Measurements from ENCODE around the gene CPVL. TPM values are rescaled to one million over a fixed set of nuclear protein-coding genes. Genes with fewer than 3 reads are reported as not detected.

CPVL gene
- total and polyA plus RNA-seq, 8 donors, result 1.6 to 25.6 (median 2.9) TPM

DNA sequence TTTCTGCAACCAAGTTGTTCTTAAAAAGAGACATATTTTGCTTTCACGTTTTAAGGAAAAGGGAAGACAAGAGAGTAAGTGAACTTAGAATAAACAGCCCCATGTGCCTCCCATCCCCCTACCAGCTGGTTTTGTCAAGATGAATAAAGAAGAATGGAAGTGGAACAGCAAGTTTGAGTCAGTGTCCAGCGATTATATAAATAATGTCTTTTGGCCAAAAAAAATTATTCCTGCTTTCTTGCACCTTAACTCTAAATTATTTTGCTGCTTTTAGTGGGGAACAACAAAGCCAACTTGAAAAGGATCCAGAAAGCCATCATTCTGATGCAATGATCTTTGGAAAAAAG is 105.8 kb downstream of the CPVL start:
- H3K9me3 ChIP-seq, result no peaks in the 10 kb centered on the region
- FAIRE-seq (no peak), DNase-seq (no peak), ATAC-seq (no peak)
- H3K36me3 ChIP-seq, result no peaks in the 10 kb centered on the region
- H3K27ac ChIP-seq, result no peak overlapping the region
- 78 to 92% methylated on average over 2 of the region's 2 CpGs for WGBS, 2 donors
- H3K27me3 ChIP-seq, result no peaks in the 10 kb centered on the region
- intact Hi-C loops (cut with DNase I), result no loop called here
- H3K4me1 ChIP-seq, result peaks cover 0 to 10% (median 8%) of the 10 kb centered on the region in 3 donors
- H3K4me3 ChIP-seq, result no peak overlapping the region
- TF ChIP-seq, protein P1, sequence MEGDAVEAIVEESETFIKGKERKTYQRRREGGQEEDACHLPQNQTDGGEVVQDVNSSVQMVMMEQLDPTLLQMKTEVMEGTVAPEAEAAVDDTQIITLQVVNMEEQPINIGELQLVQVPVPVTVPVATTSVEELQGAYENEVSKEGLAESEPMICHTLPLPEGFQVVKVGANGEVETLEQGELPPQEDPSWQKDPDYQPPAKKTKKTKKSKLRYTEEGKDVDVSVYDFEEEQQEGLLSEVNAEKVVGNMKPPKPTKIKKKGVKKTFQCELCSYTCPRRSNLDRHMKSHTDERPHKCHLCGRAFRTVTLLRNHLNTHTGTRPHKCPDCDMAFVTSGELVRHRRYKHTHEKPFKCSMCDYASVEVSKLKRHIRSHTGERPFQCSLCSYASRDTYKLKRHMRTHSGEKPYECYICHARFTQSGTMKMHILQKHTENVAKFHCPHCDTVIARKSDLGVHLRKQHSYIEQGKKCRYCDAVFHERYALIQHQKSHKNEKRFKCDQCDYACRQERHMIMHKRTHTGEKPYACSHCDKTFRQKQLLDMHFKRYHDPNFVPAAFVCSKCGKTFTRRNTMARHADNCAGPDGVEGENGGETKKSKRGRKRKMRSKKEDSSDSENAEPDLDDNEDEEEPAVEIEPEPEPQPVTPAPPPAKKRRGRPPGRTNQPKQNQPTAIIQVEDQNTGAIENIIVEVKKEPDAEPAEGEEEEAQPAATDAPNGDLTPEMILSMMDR (IDR thresholded peaks at IDR 0.05), result no peak

DNA sequence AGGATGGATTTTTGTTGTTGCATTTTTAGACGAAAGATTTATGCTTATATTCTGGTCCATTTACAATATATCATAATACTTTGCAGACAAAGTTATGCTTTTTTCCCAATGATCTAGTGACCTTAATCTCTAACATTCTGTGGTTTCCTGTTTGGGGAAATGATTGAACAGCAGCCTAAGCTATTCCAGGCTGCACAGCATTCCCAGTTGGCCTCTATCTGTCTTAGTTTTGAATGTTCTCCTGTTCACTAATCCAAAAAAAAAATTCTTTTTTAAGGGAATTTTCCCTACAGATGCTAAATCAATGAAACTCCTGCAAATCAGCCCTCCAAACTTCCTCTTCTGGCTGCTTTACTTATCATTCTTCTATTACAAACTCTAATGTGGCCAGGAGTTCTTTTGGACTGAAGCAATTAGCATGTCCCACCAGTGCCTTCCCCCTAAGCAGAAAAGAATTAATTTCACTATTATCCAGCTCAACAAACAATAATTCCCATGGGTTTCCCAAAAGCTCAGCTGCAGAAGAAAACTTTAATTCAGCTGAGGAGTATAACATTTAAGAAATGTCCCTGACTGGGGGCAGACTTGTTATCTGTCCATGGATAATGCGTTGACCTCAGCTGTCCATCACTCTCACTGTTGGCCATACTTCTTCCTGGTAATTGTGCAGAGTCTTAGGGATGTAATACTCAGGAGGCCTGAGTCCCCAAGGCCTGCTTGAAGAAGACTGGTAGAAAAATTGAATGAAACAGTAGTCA is 106.3 kb downstream of the CPVL start:
- no peak overlapping the region for H3K27ac ChIP-seq
- DNase-seq (no peak), ATAC-seq (peak in 1 of 4 donors; percentile 16), FAIRE-seq (no peak)
- H3K27me3 ChIP-seq, result no peaks in the 10 kb centered on the region
- no peaks in the 10 kb centered on the region for H3K36me3 ChIP-seq
- intact Hi-C loops (cut with DNase I), result no loop called here
- peaks cover 0 to 10% (median 8%) of the 10 kb centered on the region in 3 donors for H3K4me1 ChIP-seq
- TF ChIP-seq, protein P1 (IDR thresholded peaks at IDR 0.05), result no peak
- H3K9me3 ChIP-seq, result no peaks in the 10 kb centered on the region
- no peak overlapping the region for H3K4me3 ChIP-seq
- WGBS, 2 donors, result 68 to 73% methylated on average over 2 of the region's 2 CpGs

GRCh38 chr7:29038463-29038862 is 107.9 kb downstream of the CPVL start:
- 85 to 88% methylated on average over 2 of the region's 2 CpGs for WGBS, 2 donors
- FAIRE-seq, result no peak
- Histone ChIP-seq H3K9me3 (no peaks in the 10 kb centered on the region), H3K4me1 (peaks cover 0 to 9% (median 7%) of the 10 kb centered on the region in 3 donors), H3K4me3 (no peak overlapping the region), H3K36me3 (no peaks in the 10 kb centered on the region), H3K27me3 (no peaks in the 10 kb centered on the region), H3K27ac (no peak overlapping the region)
- DNase-seq, result no peak
- ATAC-seq, result no peak
- intact Hi-C loops (cut with DNase I), result no loop called here
- TF ChIP-seq, protein P1 (IDR thresholded peaks at IDR 0.05), result no peak

DNA sequence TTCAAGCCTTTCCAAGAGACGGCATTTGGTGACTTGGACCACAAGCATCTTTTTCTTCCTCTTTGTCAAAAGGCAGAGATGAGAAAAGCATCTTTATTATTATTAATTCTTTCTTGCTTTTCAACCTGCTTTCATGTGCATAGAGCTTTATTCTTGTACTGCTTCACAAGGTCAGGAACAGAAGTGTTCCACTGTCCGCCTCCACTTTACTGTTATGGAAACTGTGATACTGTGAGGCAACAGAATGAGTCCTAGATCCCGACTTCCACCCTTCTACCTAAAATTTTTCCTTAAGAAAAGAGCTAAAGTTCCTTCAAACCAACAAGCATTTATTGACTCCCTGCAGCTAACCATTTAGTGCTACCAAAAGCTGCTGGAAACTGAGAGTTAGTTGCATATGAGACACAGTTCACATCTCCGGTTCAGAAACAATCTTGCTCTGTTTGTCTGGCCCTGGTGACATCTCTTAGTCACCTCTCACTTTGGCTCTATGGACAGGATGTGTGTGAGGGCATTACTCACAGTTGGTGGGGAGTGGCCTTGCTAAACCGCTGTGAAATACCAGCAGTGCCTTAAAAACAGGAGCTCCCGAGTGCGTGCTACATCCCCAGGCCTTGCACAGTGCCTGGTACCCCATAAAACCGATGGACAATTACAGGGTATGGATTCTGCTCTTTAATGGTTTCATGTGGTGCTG is 111.1 kb downstream of the CPVL start:
- FAIRE-seq (no peak), DNase-seq (no peak), ATAC-seq (no peak)
- H3K27ac ChIP-seq, result no peak overlapping the region
- H3K4me1 ChIP-seq, result no peaks in the 10 kb centered on the region
- H3K4me3 ChIP-seq, result no peak overlapping the region
- H3K9me3 ChIP-seq, result no peaks in the 10 kb centered on the region
- no peaks in the 10 kb centered on the region for H3K36me3 ChIP-seq
- intact Hi-C loops (cut with DNase I), result no loop called here
- 90 to 92% methylated on average over 8 of the region's 8 CpGs for WGBS, 2 donors
- no peaks in the 10 kb centered on the region for H3K27me3 ChIP-seq
- TF ChIP-seq, protein P1 (IDR thresholded peaks at IDR 0.05), result no peak

DNA sequence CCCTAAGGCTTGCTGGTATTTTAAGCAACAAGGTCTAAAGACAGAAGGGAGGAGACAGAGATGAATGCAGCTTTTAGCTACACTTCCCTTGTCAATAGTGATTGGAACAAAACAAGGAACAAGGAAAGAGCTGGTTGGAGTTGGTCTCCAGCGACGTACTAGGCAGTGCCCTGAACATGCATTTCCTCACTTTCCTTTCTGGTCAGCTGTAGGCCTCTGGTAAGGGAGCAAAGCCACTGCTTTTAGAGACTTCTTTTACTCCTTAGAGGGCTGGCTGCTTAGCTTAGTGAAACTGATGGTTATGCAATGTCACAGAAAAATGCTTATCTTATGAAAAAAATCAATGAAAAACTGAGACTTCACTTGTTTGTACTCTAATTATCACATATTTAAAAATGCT is 112.8 kb downstream of the CPVL start:
- no peaks in the 10 kb centered on the region for H3K9me3 ChIP-seq
- H3K27ac ChIP-seq, result no peak overlapping the region
- no peaks in the 10 kb centered on the region for H3K36me3 ChIP-seq
- H3K4me3 ChIP-seq, result no peak overlapping the region
- TF ChIP-seq, protein P1 (IDR thresholded peaks at IDR 0.05), result no peak
- ATAC-seq (peak in 2 of 4 donors; percentile 23 to 28), FAIRE-seq (no peak), DNase-seq (no peak)
- H3K27me3 ChIP-seq, result no peaks in the 10 kb centered on the region
- WGBS, 2 donors, result 67 to 70% methylated on average over 2 of the region's 2 CpGs
- no peaks in the 10 kb centered on the region for H3K4me1 ChIP-seq
- intact Hi-C loops (cut with DNase I), result no loop called here
